ENCODE results near the gene PRL. TPM values are rescaled to one million over a fixed set of nuclear protein-coding genes. Genes with fewer than 3 reads are reported as not detected.

The PRL gene
- total and polyA plus RNA-seq, 4 donors, result 0.17 to 0.18 TPM; not detected in 2

- H3K27me3 ChIP-seq (ENCODE audit: control insufficient read depth in 3 of 3, insufficient read depth in 3 of 3, low read length in 2 of 3), result no peaks in the 10 kb centered on the region
- DNase-seq, result no peak
- peaks cover 0 to 9% (median 0%) of the 10 kb centered on the region in 5 donors for H3K4me1 ChIP-seq (ENCODE audit: control insufficient read depth in 5 of 5, insufficient read depth in 5 of 5, low read length in 5 of 5)
- TF ChIP-seq, protein P1, sequence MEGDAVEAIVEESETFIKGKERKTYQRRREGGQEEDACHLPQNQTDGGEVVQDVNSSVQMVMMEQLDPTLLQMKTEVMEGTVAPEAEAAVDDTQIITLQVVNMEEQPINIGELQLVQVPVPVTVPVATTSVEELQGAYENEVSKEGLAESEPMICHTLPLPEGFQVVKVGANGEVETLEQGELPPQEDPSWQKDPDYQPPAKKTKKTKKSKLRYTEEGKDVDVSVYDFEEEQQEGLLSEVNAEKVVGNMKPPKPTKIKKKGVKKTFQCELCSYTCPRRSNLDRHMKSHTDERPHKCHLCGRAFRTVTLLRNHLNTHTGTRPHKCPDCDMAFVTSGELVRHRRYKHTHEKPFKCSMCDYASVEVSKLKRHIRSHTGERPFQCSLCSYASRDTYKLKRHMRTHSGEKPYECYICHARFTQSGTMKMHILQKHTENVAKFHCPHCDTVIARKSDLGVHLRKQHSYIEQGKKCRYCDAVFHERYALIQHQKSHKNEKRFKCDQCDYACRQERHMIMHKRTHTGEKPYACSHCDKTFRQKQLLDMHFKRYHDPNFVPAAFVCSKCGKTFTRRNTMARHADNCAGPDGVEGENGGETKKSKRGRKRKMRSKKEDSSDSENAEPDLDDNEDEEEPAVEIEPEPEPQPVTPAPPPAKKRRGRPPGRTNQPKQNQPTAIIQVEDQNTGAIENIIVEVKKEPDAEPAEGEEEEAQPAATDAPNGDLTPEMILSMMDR (IDR thresholded peaks at IDR 0.05; ENCODE audit: control extremely low read depth, extremely low read depth), result no peak
- no peak overlapping the region for H3K27ac ChIP-seq (ENCODE audit: low read depth in 1 of 2, low read length in 1 of 2)
- H3K9ac ChIP-seq (ENCODE audit: insufficient read depth in 1 of 2, low read length in 2 of 2), result no peak overlapping the region
- ATAC-seq (ENCODE audit: insufficient read depth, low FRiP score), result no peak
- no peaks in the 10 kb centered on the region for H3K36me3 ChIP-seq (ENCODE audit: control insufficient read depth in 4 of 4, insufficient read depth in 4 of 4, low read length in 4 of 4)
- H3K9me3 ChIP-seq (ENCODE audit: control insufficient read depth in 4 of 4, insufficient read depth in 3 of 4, low read length in 3 of 4), result peaks cover 0 to 2% (median 0%) of the 10 kb centered on the region in 4 donors
- no peak overlapping the region for H3K4me3 ChIP-seq
- 88 to 92% methylated on average over 9 of the region's 9 CpGs for WGBS, 2 donors
Measured at GRCh38 chr6:22249711-22250350, 47.0 kb downstream of the PRL start.

DNA sequence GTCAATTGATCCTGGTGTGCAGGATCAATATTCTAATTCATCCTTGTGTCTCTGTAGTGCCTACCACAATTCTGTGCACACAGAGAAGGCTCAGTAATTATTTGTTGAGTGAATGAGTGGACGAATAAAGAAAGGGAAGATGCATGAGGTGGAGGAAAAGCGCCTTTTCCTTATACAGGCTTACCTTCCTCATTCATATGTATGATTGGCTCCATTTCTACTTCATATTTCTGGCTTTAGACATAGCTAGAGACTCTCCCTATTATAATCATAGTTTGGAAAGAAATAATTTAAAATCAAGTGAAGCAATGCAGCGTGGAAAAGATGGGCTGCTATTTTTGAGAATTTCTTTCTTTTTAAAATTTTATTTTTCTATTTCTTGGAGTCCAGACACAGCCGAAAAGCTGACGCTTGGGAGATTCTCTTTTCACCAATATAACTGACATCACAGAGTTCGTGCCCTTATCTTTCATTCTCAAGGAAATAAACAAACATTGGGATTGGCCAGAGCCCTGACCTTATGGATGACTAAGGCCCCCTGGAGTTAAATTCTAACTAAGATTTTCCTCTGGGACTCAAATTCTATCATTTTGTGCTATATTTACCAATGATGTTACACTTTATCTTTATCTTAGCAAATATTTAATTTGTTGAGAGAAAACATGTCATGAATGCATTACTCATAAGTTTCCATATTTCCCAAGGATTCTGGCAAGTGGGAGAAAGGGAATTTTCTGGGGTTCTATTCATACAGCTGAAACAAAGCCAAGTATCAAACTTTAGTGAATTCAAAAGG lies 48.1 kb downstream of the PRL start:
- TF ChIP-seq, protein P1 (IDR thresholded peaks at IDR 0.05; ENCODE audit: control extremely low read depth, extremely low read depth), result no peak
- Histone ChIP-seq H3K27ac (ENCODE audit: low read depth in 1 of 2, low read length in 1 of 2) (peak overlapping the region in 1 of 2 donors; percentile 9), H3K9ac (ENCODE audit: insufficient read depth in 1 of 2, low read length in 2 of 2) (no peak overlapping the region), H3K9me3 (ENCODE audit: control insufficient read depth in 4 of 4, insufficient read depth in 3 of 4, low read length in 3 of 4) (peaks cover 0 to 2% (median 0%) of the 10 kb centered on the region in 4 donors), H3K27me3 (ENCODE audit: control insufficient read depth in 3 of 3, insufficient read depth in 3 of 3, low read length in 2 of 3) (no peaks in the 10 kb centered on the region), H3K4me3 (no peak overlapping the region), H3K36me3 (ENCODE audit: control insufficient read depth in 4 of 4, insufficient read depth in 4 of 4, low read length in 4 of 4) (no peaks in the 10 kb centered on the region), H3K4me1 (ENCODE audit: control insufficient read depth in 5 of 5, insufficient read depth in 5 of 5, low read length in 5 of 5) (no peaks in the 10 kb centered on the region)
- DNase-seq (no peak), ATAC-seq (ENCODE audit: insufficient read depth, low FRiP score) (peak; percentile 21)
- WGBS, 2 donors, result 80 to 87% methylated on average over 6 of the region's 6 CpGs

DNA sequence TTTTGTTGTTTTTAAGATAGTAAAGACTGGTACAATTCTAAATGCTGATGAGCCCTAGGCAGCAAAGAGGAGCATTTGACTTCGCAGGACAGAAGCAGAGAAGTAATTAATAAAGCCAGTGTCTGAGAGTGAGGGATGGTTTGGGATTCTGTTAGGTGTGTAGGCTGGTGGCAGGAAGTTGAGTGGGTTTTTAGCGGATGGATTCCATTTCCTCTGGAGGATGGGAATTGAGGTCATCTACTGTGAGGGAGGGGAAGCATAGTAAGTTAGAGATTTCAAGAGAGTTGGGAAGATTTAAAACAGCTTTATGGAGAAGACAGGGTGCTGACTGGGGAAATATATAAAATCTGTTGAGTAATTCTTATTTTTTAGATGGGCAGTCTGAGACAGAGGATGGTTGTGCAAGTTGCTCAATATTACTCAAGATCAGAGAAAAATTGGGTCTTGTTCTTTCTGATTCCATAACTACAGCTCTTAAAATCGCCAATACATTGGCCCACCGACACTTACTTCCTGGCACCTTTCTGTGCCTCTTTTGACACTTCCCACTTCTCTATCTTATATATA lies 48.8 kb downstream of the PRL start:
- peak in 1 of 3 donors; percentile 15 for DNase-seq
- 42 to 75% methylated on average over 4 of the region's 4 CpGs for WGBS, 2 donors
- Histone ChIP-seq H3K27ac (ENCODE audit: low read depth in 1 of 2, low read length in 1 of 2) (no peak overlapping the region), H3K27me3 (ENCODE audit: control insufficient read depth in 3 of 3, insufficient read depth in 3 of 3, low read length in 2 of 3) (no peaks in the 10 kb centered on the region), H3K4me3 (no peak overlapping the region), H3K36me3 (ENCODE audit: control insufficient read depth in 4 of 4, insufficient read depth in 4 of 4, low read length in 4 of 4) (no peaks in the 10 kb centered on the region), H3K4me1 (ENCODE audit: control insufficient read depth in 5 of 5, insufficient read depth in 5 of 5, low read length in 5 of 5) (no peaks in the 10 kb centered on the region), H3K9me3 (ENCODE audit: control insufficient read depth in 4 of 4, insufficient read depth in 3 of 4, low read length in 3 of 4) (peaks cover 0 to 2% (median 0%) of the 10 kb centered on the region in 4 donors), H3K9ac (ENCODE audit: insufficient read depth in 1 of 2, low read length in 2 of 2) (no peak overlapping the region)
- no peak for ATAC-seq (ENCODE audit: insufficient read depth, low FRiP score)
- TF ChIP-seq, protein P1 (IDR thresholded peaks at IDR 0.05; ENCODE audit: control extremely low read depth, extremely low read depth), result no peak
